Medulla oblongata (tissue), 1 donor: ENCODE measurements around the gene SYNDIG1.

Experiments used
- DNase-seq: peaks from one replicate; pipeline ENCODE4 v3.0.0-alpha.2; 2015; ENCODE audit errors: extremely low spot score

Gene SYNDIG1

DNA sequence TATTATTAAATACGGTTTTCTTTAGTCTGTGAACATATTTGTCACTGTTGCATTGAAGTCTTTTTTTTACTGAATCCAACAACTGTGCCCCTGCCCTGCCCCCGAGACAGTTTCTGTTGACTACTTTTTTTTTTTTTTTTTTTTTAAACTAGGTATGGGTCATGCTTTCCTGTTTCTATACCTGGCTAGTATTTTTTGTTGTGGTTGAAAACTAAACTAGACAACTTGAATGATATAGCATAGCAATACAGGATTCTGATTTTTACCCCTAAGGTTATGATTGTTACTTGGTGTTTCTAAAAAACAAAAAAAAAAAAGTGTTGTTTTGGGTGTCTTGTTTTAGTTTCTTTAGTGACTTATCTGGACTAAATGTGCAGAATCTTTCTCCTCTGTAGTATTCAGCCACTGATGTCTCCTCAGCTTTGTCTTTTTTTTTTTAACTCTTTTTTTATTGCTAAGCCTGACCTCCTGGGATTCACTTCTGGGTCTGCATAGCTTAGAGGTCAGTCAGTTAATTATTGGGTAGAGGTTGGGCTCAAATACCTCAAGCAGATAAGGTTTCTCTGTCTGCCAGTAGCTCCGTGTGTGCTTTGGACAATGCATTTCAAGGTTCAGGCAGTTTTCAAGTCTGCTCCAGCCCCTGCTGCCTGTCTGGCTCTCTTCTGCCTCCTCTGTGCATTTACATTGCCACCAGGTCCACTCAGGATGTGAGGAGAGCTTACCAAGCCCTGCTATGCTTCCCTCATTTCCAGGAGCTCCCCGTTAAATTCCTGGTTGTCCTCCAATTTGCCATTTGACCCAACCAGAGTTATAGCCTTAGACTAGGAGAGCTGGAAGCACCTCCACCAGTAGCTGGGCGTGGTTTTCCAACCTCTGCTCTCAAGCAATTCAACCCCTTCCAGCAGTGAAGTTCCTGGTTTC lies 91.4 kb downstream of the SYNDIG1 start:
- no peak for DNase-seq

DNA sequence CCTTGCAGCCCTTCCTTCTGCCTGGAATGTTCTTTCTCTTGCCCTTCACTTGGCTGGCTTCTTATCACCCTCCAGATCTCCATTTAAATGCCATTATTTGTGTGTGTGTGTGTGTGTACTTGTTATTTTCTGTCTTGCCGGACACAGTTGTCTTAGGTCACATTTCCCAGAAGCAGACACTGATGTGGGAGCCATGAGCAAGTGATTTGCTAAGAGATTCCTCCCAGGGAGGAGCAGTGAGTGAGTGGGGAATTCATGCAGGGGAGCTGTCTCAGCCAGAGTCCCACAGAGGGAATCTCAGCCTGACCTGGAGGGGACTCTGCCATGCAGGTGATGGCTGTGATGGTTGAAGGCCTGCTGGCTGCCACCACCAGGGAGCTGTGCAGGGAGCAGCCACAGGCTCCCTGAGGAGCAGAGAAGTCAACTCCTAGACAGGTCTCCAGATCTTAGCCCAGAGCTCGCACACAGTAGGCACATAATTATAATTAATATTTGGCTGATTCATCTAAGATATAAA lies 96.5 kb downstream of the SYNDIG1 start:
- DNase-seq, result no peak

DNA sequence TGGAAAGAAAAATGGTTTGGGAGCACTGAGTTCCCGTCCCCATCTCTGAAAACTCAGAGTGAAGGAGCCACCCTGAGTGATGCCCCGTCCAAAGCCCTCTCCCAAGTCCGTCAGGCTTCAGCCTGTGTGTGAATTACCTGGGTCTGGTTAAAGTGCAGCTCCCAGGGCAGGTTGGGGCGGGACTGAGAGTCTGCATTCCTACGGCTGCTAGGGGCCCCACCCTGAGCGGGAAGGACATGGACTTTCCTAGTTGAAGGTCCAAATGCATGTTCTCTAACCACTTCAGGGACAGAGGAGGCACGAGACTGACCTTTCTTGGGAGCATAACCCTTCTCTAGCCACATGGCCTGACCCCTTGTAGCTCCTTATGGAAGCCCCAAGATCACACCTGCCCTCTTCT lies 97.2 kb downstream of the SYNDIG1 start:
- no peak for DNase-seq

DNA sequence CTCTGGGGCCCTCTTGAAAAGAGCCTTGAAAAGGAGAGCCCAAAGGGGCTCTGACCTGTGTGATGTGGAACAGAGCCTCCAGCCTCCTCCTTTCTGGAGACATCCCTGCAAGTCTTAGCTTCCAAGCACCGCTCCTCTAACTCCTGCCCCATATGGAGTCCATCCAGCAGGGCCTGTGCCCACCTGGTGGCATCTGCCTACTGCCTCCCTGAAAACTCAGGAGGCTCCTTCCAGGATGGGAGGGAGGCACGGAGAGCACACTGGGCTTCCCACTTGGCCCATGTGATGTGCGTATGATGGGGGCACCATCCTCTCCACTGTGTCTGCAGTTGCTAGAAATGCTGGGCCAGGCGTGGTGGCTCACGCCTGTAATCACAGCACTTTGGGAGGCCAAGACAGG lies 98.1 kb downstream of the SYNDIG1 start:
- no peak for DNase-seq

DNA sequence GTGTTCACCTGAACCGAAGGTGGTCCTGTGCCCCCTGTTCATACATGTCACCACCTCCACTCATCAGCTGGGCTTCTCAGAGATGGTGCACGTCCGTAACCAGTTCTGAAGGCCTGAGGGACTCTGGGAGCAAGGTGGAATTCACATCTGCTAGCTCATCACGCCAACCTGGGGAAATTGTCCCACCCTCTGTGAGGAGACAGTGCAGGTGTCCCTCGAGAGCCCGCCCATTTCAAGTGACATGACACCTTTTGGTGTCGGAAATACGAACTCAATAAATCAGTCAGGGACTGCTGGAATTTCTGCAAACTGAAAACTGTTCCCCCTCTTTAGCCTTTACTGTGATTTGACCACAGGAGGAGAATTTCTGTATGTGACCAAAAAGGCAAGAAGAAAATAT lies 99.4 kb downstream of the SYNDIG1 start:
- no peak for DNase-seq

DNA sequence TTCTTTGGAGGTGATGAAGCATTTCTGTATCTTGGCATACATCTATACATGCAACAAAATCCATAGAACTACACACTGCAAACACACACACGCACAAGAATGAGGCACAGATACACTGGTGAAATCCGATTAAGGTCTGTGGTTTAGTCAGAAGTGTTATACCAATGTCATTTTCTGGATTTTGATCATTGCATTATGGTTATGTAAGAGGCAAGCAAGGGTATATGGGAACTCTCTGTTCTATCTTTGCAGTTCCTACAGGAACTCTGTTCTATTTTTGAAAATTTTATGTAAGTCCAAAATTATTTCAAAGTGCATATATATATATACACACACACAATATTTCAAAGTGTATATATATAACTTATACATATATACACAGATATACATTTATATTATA lies 101.7 kb downstream of the SYNDIG1 start:
- no peak for DNase-seq

DNA sequence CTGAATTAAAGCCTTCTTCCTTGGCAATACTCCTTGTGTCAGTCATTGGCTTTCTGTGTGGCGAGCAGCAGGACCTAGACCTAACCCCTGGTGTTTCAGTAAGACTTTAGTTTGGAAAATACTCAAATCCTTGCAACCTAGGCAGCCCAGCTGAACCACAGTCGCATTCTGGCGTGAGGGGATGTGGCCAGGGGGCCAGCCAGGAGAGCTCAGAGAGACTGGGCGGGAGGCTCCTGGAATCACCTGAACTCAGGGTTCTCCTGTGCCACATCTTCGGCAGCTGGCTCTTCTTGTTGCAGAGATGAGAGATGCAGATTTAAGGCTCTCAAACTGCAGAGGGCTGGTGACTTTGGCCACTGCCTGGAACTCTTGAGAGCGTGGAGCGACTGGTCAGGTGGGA lies 102.7 kb downstream of the SYNDIG1 start:
- DNase-seq, result no peak

DNA sequence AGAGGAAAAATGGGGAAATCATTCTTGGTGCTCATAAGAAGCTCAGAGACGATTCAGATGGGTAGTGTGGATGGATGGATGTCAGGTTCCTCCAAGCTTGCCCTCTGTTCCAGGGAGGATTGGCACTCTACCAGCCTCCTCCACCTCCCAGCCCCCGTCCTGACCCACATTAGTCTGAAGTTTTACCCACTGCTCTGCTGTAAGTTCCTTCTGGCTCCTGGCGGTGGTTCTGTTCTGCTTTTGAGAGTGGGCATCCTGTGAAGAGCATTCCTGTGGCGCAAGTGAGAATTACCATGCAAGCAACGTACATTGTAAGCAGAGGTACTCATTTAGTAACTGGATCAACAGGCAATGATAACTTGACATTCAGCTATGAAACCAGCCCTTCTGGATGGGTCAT lies 103.4 kb downstream of the SYNDIG1 start:
- peak; percentile 56 for DNase-seq

DNA sequence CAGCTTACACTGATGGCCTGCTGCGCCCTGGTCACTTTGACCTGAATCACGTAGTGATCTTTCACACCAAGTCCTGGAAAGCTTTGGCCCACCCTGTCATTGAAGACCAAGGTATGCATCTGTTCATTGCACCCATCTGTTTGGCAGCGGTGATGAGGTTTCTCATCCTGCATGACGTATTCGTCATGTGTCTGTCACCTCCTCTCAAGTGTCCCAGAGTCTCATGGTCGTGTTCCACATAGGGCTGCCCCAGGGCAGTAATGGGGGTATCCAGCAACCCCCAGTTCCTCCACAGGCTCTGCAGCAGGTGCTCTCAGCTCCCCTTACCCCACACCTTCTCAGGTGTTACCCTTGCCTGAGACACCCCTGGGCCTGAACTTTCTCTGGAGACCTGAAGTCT lies 104.1 kb downstream of the SYNDIG1 start:
- DNase-seq, result no peak

DNA sequence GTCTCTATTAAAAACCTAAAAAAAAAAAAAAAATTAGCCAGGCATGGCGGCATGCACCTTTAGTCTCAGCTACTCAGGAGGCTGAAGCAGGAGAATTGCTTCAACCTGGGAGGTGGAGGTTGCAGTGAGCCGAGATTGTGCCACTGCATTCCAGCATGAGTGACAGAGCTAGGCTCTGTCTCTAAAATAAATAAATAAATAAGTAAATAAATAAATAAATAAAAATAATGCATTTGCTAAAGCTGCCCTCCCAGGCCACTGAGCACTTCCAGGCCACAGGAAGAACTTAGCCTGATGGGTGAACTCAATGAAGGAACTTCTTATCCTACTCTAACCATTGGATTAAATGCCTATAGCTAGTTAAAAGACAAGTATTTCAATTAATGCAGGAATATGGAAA lies 104.9 kb downstream of the SYNDIG1 start:
- no peak for DNase-seq

DNA sequence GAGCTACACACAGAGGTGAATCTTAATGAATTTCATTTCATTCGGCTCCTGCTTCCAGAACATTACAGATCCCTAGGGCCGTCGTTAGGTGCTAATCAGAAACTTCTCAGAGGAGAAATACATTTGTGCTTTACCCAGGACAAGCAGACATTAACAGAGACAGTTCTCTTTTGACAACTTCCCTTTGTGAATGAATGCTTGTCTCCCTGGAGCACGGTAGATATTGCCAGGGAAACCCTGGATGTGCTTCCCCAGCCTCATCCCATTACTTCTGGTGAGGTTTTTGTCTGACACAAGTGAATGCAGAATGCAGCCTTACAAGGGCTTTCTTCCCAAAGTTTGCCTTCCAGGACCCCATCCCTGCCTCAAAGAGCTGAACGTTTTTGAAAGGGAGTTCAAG lies 105.4 kb downstream of the SYNDIG1 start:
- peak; percentile 26 for DNase-seq

DNA sequence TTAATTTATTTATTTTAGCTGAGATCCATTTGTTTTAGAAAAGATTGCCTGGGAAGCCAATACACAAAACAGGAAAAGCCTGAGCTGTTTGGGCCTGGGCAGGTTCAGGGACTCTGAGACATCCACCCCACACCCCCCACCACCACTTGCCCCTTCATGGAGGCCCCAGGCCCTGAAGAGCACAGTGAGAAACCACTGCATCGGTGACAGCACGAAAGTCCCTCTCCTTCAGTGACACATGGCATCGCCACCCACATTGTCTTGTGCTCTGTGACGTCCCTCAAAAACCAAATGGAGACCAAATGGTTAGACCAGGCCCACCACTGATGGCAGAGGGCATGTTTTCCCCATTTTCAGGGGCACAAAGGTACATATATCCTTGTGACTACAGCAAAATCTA lies 106.4 kb downstream of the SYNDIG1 start:
- DNase-seq, result no peak

DNA sequence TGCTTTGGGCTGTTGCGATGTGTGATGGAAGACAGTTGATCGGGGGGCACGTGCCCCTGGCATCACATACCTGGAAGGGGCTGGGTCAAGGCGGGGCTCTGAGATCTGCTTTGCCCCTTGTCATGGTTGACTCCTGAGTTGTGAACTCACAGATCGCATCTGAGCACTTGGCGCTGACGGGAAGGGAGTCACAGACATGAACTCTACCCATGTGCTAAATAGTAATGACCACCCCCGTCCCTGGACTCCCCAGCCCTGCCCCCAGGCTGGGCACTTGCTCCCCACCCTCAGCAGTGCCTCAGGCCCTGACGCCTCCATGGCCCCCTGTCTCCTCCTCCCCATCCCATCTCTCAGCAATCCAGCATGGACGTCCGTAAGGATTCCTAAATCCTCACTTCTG lies 107.0 kb downstream of the SYNDIG1 start:
- no peak for DNase-seq

DNA sequence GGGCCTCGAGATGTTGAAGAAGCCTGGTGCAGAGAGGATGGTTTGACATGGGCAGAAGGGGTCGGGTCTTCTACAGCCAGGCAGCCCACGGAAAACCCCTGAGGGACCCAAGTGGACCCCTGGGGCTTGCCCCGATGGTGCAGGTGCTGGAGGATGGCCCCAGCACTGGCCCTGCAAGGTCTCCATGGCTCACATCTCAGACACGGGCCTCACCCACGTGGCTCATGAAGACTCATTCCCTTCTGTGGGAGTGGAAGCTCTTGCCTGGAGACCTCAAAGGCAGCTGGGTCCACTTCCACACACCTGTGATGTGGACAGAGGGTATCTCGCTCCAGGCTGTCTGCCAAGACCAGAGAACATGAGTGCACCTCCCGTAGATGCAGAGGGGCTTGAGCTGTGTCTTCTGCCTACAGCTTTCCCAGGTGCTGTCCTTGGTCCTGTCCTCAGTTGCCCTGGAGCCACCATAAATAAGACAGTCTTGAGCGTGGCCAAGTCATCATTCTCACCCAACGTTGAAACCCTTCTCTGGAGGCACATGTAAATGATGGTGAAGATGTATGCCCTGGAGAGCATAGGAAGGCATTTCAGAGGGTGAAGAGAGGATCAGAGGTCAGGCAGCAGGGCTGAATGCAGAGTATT lies 108.0 kb downstream of the SYNDIG1 start:
- DNase-seq, result no peak

DNA sequence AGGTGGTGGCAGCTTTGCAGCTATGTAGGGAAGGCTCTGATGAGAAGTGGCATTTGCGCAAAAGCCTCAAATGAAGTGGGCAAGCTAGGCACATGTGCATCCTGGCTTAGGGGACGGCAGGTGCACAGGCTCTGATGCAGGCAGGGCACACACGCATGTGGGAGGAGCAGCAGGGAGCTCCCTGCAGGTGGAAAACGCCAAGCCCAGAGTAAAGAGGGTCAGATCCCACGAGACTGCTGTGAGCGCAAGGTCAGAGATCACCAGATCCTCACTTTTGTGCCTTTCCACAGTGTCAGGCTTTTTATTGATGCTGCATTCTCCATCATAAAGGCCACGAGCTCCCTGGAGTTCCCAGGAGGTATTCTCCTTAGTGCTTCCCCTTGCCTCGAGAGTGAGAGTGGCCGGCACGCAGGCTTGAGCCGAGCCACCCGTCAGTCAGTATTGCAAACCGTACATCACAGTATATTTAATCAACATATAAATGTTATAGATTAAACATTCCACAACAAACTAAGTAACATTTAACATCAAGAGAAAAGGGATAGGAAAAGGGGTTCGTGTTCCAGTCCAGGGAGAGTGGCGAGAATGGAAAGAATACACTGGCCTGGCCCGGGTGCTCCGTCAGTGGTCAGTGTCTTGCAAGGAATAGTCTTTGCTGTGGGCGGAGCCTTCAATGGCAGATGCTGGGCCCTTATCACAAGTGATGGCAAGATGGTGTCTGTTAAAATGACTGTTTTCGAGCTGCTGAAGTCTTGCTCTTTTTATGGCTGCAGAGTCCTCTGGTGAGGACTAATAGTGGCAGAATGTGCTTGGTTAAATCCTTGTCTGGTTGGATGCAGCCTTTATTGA lies 109.4 kb downstream of the SYNDIG1 start:
- no peak for DNase-seq

DNA sequence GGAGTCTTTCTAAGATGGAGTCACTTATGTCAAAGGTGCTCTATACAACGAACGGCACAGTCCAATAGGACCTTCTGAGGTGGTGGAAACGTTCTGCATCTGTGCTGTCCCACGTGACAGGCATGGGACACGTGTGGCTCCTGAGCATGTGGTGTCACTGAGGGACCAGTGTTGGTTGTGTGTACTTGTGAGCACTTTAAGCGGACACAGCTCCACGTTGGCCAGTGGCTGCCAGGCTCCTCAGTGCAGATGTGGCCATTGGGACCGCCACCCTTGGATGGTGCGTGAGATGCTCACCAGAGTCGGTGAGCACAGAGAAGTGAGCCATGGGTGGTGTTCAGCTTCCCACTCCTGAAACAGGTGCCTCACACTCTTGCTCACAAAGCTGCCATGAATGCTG lies 110.0 kb downstream of the SYNDIG1 start:
- DNase-seq, result no peak

DNA sequence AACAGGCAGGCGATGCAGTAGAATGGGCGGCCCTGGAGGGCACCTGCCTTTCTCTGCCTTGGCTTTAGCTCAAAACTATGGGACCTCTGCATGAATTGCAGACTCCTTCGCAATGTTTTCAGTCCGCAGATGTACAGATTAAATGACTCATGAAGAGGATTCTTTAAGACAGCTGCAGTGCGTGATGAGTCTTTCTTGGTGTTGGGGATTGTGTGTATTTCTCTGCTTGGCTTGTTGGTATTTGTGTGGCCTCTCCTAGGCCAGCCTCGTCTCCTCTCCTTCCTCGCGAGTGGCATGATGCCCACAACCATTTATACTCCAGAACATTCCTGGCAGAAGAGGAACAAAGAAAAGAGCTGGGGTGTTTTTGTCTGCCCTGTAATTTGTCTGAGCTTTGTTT lies 110.6 kb downstream of the SYNDIG1 start:
- no peak for DNase-seq

DNA sequence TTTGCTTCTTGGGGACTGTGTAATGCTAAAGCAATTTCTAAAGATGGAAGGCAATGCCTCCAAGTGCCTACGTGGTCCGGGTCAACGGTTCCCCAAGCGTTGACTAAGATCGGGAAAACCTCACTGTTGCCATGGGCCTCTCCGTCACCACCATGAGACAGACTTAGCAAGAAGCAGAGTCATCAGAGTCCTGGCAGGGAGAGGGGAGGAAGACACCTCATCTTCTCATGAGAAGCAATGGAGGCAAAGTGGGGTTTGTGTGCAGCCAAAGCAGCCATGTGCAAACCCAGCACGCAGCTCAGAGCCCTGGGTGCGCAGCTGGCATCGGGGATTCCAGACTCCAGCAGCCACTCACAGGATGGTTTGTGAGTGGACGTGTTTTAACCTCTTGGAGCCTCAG lies 111.4 kb downstream of the SYNDIG1 start:
- DNase-seq, result no peak

DNA sequence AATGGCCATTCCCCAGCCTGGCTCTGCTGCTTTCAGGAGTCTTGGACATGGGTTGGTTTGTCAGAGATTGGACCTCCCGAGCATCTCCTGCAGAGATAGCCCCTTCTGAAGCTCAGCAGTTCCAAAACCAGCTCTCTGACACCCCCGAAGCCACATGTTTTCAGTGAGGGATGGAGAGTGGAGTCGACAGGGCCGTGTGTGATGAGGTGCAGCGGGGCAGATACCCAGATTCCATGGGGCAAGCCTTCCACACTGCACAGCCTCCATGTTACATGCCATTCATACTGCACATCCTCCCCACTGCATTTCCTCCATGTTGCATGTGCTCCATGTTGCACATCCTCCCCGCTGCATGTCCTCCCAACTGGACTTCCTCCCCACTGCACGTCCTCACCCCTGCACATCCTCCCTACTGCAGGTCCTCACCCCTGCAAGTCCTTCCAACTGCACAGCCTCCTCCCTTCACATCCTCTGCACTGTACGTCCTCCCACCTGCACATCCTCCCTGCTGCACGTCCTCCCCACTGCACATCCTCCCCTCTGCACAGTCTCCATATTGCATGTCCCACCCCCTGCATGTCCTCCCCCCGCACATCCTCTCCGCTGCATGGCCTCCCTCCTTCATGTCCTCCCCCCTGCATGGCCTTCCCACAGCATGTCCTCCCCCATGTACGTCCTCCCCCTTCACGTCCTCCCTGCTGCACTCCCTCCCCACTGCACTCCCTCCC lies 112.2 kb downstream of the SYNDIG1 start:
- no peak for DNase-seq

DNA sequence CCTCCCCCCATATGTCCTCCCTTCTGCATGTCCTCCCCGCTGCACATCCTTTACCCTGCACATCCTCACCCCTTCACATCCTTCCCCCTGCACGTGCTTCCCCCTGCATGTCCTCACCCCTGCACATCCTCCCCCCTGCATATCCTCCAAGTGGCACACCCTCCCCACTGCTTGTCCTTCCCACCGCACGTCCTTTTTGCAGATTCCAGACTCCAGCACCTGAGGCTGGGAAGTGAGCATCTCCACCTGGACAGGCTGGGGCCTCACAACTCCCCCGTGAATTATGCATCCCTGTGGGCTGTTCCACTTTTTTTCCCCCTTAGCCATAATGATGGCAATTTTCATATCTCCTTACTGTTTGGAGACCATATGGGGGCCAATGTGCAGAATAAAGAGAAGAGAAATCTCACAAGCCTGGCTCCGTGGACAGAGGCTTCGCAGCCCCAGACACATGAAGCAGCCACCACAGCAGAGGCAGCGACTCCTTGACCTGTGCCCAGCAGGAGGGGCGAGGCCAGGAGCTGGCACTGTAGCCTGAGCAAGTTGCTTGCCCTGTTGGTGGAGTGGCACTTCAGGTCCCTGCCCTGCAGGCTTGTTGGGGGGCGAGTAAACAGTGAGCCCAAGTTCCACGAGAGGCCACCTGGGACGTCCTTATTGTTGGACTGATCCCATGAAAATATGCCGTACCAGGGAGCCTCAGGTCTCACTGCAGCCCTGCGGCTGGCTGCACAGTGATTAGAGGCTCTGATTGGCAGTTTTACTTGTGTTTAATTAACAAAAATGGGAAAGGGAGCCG lies 113.1 kb downstream of the SYNDIG1 start:
- no peak for DNase-seq
